ENCODE measurements around the gene LRRC36. TPM values are rescaled to one million over a fixed set of nuclear protein-coding genes. Genes with fewer than 3 reads are reported as not detected.
A peak's percentile ranks its signal among the peaks of the same experiment; 100 is the strongest.
"Not testable (repeated sequence)": the region's sequence is repeated elsewhere in the genome, so short reads cannot be mapped to it uniquely, and the experiment has no call there.

The LRRC36 gene
- total RNA-seq, 1 experiment from 2014 or later, result not detected

DNA sequence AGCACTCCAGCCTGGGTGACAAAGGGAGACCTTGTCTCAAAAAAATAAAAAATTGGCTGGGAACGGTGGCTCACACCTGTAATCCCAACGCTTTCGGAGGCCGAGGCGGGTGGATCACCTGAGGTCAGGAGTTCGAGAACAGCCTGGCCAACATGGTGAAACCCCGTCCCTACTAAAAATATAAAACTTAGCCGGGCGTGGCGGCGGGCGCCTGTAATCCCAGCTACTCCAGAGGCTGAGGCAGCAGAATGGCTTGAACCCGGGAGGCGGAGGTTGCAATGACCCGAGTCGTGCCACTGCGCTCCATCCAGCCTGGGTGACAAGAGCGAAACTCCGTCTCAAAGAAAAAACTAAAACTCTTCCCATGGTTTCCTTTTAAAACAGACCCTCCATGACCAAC lies 88.8 kb downstream of the LRRC36 start:
- DNase-seq (ENCODE audit: low spot score); in situ Hi-C loops (cut with HindIII; ENCODE audit: low sequenced_read_pairs): not testable (repeated sequence)

DNA sequence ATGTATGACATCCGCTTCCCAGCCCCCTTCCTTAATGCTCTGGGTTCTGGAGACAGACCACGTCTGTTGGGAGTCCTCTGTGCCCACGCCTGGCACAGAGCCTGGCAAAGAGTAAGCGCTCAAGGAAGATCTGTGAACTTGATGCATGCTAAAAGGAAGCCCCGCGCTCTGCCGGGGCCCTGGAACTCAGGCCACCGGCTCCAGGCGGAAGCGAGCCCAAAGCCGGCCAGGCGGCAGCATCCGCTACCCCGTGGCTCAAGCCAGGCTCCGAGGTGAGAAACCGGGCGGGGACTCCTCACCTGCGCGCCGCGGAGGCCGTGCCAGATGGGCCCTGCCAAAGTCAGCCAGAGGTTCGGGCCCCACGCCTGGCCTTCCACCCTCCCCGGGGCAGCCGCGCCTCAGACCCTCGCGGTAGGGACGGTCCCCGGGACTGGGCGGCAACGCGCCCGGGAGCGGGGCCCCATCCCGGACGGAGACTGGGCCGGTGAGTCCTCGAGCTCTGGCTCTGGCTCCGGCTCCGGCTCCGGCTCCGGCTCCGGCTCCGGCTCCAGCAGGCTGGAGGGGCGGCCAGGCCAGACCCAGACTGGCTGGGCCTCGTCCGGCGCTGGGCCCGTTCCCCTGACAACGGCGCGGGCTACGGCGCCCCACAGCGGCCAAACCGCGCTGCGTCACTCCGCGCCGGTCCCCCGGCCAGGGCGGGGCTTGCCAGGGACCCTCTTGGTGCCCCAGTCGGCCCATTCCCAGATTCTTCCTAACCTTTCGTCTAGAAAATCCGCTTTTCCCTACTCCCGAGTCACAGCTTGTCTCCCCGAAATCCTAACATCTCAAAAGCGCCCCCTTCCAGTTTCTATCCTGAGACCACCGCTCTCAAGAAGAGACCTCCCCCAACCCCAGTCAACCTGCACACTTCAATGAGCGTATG lies 89.5 kb downstream of the LRRC36 start, which contains the start of gene ZDHHC1:
TSS of gene ZDHHC1 (minus strand) at position 606 of the 922 bp plus-strand sequence. CDS start 8,702 bp downstream, outside the sequence.
- in situ Hi-C loops (cut with HindIII; ENCODE audit: low sequenced_read_pairs), result no loop called here
- DNase-seq (ENCODE audit: low spot score), result peak; percentile 73

GRCh38 chr16:67417333-67418061 lies 90.9 kb downstream of the LRRC36 start:
- DNase-seq (ENCODE audit: low spot score), result no peak
- in situ Hi-C loops (cut with HindIII; ENCODE audit: low sequenced_read_pairs), result no loop called here

DNA sequence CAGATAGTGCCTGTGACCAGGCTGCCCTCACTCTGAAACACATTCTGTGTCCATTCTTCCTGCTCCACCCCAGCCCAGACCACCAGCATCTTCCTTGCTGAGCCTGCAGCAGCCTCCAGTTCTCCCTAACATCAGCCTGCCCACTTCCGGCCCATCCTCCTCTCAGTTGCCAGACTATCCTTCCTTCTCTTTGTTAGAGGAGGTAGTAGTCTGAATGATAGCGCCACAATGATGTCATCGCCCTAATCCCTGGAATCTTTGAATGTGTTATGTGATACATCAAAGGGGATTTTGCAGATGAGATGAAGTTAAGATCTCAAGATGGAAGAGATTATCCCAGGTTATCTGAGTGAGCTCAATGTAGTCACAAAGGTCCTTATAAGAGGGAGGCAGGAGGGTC lies 92.9 kb downstream of the LRRC36 start:
- in situ Hi-C loops (cut with HindIII; ENCODE audit: low sequenced_read_pairs), result no loop called here

DNA sequence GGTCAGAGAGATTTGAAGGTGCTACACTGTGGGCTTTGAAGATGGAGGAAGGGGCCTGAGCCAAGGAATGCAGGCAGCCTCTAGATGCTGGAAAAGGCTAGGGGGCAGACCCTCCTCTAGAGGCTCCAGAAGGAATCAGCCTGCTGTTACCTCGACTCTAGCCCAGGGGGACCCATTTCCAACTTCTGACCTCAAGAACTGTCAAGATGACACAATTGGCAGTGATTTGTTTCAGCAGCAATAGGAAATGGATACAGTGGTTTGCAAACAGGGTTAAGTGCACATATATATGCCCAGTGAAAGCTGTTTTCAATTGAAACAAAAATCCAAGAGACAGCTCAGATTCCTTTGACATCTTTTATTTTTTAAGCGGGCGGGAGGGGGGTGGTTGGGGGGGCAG lies 93.3 kb downstream of the LRRC36 start:
- DNase-seq (ENCODE audit: low spot score), result no peak
- in situ Hi-C loops (cut with HindIII; ENCODE audit: low sequenced_read_pairs), result no loop called here

More for the DNA sequence above, 92.9 kb downstream of the LRRC36 start:
- DNase-seq (ENCODE audit: low spot score), result no peak

DNA sequence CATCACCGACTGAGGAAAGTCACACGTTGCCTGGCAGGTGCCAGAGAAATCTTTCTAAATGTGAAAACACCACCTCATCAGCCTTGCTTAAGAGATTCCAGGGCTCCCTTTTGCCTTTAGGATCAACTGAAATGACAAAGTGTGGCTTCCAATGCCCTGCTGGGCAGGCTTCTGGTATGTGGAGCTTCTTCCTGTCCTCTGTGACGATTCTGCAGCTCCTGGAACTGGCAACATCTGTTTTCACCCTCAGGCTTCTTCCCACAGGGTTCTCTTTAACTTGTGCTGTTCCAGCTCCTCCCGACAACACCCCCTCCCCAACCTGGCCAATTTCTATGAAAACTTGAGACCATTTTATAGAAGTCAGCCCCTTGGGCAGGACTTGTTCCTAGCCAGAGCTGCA lies 94.4 kb downstream of the LRRC36 start:
- no peak for DNase-seq (ENCODE audit: low spot score)
- in situ Hi-C loops (cut with HindIII; ENCODE audit: low sequenced_read_pairs), result no loop called here

DNA sequence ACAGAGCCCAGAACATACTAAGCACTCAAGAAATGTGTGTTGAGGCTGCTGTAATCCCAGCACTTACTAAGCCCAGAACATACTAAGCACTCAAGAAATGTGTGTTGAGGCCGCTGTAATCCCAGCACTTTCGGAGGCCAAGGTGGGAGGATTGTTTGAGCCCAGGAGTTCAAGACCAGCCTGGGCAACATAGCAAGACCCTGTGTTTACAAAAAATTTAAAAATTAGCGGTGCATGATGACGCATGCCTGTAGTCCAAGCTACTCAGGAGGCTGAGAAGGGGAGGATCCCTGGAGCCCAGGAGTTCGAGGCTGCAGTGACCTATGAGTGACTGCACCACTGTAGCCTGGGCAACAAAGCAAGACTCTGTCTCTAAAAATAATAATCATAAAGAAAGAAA lies 96.4 kb downstream of the LRRC36 start:
- no peak for DNase-seq (ENCODE audit: low spot score)
- in situ Hi-C loops (cut with HindIII; ENCODE audit: low sequenced_read_pairs), result no loop called here

DNA sequence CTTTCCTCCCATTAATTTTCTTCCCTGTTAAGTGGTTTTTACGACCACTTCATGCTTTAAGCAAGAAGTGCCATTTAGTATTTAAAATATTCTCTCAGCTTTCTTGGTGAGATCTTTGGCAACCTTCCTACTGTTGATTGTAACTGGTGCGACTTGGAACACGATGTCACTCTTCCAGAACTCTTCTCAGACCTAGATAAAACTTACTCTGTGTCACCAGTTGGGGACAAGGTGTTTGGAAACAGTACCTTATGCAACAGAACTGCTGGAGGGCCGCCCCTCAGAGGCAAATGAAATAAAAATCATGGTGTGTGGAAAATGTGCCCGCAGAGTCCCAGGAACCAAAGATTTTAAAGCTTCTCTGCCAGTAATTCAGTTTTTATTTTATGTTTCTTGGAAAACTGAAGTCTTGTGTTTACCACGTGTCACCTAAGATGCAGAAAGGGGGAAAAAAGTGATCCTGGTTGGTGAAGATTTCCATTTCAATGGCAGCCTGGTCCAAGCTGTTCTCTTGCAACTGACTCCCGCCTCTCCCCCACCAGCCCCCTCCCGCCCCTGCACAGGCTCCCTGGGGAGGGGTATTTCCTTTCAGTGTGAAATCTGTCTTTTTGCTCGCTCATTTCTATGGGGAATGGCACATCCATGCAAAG lies 97.1 kb downstream of the LRRC36 start:
- no peak for DNase-seq (ENCODE audit: low spot score)
- in situ Hi-C loops (cut with HindIII; ENCODE audit: low sequenced_read_pairs), result no loop called here

DNA sequence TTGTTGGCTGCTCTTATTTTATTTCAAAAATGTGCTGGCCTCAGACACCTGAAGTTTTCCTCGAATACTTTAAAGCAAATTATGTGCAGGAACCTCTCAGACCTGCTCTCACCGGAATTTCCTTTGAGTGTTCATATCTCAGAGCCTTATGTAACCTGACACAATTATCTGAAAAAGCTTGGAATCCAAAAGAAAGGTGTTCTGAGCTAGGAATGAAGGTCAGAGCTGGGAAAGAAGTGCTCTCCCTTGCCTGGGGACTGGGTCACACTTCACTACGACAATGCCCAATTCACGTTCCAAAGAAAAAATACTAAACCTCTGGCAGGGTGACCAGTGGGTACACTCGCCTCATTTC lies 97.6 kb downstream of the LRRC36 start:
- in situ Hi-C loops (cut with HindIII; ENCODE audit: low sequenced_read_pairs), result no loop called here
- no peak for DNase-seq (ENCODE audit: low spot score)

- DNase-seq (ENCODE audit: low spot score), result no peak
- in situ Hi-C loops (cut with HindIII; ENCODE audit: low sequenced_read_pairs), result no loop called here
These were observed 98.4 kb downstream of the LRRC36 start for GRCh38 chr16:67425061-67425460.

DNA sequence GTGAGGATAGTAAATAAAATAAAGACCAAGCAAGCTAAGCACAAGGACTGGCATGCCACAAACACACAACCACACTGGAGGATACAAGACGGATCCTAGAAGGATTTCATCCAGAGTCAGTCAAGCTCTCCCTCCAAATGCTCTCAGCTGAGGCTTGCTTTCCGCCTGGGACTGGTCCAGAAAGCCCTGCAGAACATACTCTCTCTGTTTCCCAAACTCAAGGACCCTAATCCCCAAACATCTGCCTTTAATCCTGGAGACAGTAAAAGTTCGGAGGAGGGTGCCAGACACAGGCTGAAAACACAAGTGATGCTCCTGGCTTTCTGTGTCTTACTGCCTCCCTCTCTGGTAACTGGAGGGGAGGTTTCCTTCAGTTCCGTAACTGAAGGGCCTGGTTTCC lies 99.0 kb downstream of the LRRC36 start:
- in situ Hi-C loops (cut with HindIII; ENCODE audit: low sequenced_read_pairs), result no loop called here
- no peak for DNase-seq (ENCODE audit: low spot score)

GRCh38 chr16:67426022-67426421 lies 99.4 kb downstream of the LRRC36 start:
- DNase-seq (ENCODE audit: low spot score), result no peak
- in situ Hi-C loops (cut with HindIII; ENCODE audit: low sequenced_read_pairs), result no loop called here

GRCh38 chr16:67426950-67427349 lies 100.3 kb downstream of the LRRC36 start:
- no peak for DNase-seq (ENCODE audit: low spot score)
- in situ Hi-C loops (cut with HindIII; ENCODE audit: low sequenced_read_pairs), result no loop called here

- in situ Hi-C loops (cut with HindIII; ENCODE audit: low sequenced_read_pairs), result no loop called here
- DNase-seq (ENCODE audit: low spot score), result peak; percentile 86
These were observed 101.6 kb downstream of the LRRC36 start for GRCh38 chr16:67428146-67428731.

GRCh38 chr16:67429053-67429798 lies 102.6 kb downstream of the LRRC36 start:
- in situ Hi-C loops (cut with HindIII; ENCODE audit: low sequenced_read_pairs), result no loop called here
- DNase-seq (ENCODE audit: low spot score), result no peak

- no peak for DNase-seq (ENCODE audit: low spot score)
- in situ Hi-C loops (cut with HindIII; ENCODE audit: low sequenced_read_pairs), result no loop called here
These were observed 103.3 kb downstream of the LRRC36 start for GRCh38 chr16:67429799-67430503.

- no peak for DNase-seq (ENCODE audit: low spot score)
- in situ Hi-C loops (cut with HindIII; ENCODE audit: low sequenced_read_pairs), result no loop called here
These were observed 103.9 kb downstream of the LRRC36 start for GRCh38 chr16:67430504-67430976.

Data from G401 (cell line).